ENCODE results near the gene BUB1B.
"Not testable (repeated sequence)": the region's sequence is repeated elsewhere in the genome, so short reads cannot be mapped to it uniquely, and the experiment has no call there.

Gene BUB1B

GRCh38 chr15:40160689-40161688, at the start of gene BUB1B:
TSS of gene BUB1B (plus strand) at chr15:40161069. CDS start at chr15:40161221, 152 bp downstream.
- H3K36me3 Mint-ChIP-seq (ENCODE audit: low read depth), result peaks cover 23% of the 10 kb centered on the region
- DNase-seq, result peak; percentile 92
- peaks cover 11% of the 10 kb centered on the region for H3K4me1 Mint-ChIP-seq (ENCODE audit: low read depth)
- no peaks in the 10 kb centered on the region for H3K9me3 Mint-ChIP-seq
- H3K27ac Mint-ChIP-seq, result no peak within 1 kb of the TSS
- no peaks in the 10 kb centered on the region for H3K27me3 Mint-ChIP-seq
- no peak within 1 kb of the TSS for H3K4me3 Mint-ChIP-seq

- DNase-seq, result no peak
- Mint-ChIP-seq H3K9me3 (no peaks in the 10 kb centered on the region), H3K27me3 (peaks cover 9% of the 10 kb centered on the region), H3K4me1 (ENCODE audit: low read depth) (peaks cover 38% of the 10 kb centered on the region), H3K4me3 (no peak overlapping the region), H3K27ac (no peak overlapping the region), H3K36me3 (ENCODE audit: low read depth) (no peaks in the 10 kb centered on the region)
These were observed 49.0 kb upstream of the BUB1B start for GRCh38 chr15:40111888-40112287.

DNA sequence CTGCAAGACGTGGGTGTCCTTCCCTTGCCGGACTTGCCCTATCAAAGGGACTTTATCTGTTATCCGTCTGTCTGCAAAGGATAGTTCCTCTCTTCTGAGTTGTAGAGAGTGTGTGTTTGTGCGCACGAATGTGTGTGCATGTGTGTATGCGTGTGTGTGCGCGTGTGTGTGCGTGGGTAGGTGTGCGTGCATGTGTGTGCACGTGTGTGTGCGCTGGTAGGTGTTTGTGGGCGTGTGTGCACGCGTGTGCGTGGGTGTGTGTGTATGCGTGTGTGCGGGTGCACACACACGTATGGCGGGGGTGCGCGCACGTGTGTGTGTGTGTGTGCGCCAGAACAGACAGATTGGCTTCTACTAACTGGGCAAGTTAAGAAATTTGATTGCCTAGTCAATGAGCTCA, 48.1 kb upstream of the BUB1B start:
- peaks cover 9% of the 10 kb centered on the region for H3K27me3 Mint-ChIP-seq
- no peak for DNase-seq
- no peaks in the 10 kb centered on the region for H3K36me3 Mint-ChIP-seq (ENCODE audit: low read depth)
- H3K4me3 Mint-ChIP-seq, result no peak overlapping the region
- peaks cover 30% of the 10 kb centered on the region for H3K4me1 Mint-ChIP-seq (ENCODE audit: low read depth)
- no peaks in the 10 kb centered on the region for H3K9me3 Mint-ChIP-seq
- H3K27ac Mint-ChIP-seq, result no peak overlapping the region

DNA sequence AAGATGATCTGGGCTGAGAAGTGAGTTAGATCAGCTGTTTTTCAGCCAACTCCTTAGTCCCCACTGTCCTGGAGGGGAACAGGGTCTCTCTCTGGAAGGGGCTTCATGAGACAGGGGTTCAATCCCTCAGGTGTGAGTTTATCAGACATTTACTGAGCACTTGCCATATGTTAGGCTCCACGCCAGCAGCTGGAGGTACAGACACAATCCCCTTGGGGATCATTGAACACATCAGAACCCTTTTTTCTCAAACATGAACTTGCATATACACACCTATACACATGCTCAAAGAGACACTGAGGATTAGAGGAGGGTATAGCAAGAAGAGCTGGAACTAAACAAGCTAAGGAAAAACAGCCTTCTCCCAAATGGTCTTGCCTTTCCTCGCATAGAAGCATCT, 46.7 kb upstream of the BUB1B start:
- H3K27me3 Mint-ChIP-seq, result peaks cover 9% of the 10 kb centered on the region
- H3K27ac Mint-ChIP-seq, result no peak overlapping the region
- peaks cover 18% of the 10 kb centered on the region for H3K4me1 Mint-ChIP-seq (ENCODE audit: low read depth)
- DNase-seq, result no peak
- no peak overlapping the region for H3K4me3 Mint-ChIP-seq
- no peaks in the 10 kb centered on the region for H3K9me3 Mint-ChIP-seq
- no peaks in the 10 kb centered on the region for H3K36me3 Mint-ChIP-seq (ENCODE audit: low read depth)

GRCh38 chr15:40115106-40115505, 45.8 kb upstream of the BUB1B start:
- peaks cover 14% of the 10 kb centered on the region for H3K4me1 Mint-ChIP-seq (ENCODE audit: low read depth)
- peak; percentile 13 for DNase-seq
- not testable (repeated sequence) for H3K27me3 Mint-ChIP-seq; H3K27ac Mint-ChIP-seq; H3K36me3 Mint-ChIP-seq (ENCODE audit: low read depth); H3K4me3 Mint-ChIP-seq; H3K9me3 Mint-ChIP-seq

DNA sequence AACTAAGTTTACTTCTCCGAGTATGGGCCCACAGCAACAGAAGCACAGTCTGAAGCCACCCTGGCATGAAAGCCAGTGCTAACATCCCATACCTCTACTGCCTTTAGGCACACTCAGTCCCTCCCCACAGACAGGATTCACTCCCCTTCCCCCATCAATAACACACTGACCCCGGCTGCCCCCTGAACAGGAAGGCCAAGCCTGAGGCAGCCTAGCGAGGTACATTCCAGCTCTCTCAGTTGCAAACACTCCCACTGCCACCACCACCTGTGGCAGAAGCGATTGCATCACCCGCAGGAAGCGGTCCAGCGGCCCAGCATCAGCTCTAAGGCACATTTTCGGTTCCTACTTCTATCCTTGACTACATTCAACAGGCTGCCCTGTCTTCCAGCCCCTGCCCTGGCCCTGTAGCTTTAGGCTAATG, 45.2 kb upstream of the BUB1B start:
- Mint-ChIP-seq H3K27me3 (peaks cover 9% of the 10 kb centered on the region), H3K27ac (peak overlapping the region; percentile 91), H3K9me3 (no peaks in the 10 kb centered on the region), H3K4me1 (ENCODE audit: low read depth) (peaks cover 14% of the 10 kb centered on the region), H3K36me3 (ENCODE audit: low read depth) (no peaks in the 10 kb centered on the region), H3K4me3 (no peak overlapping the region)
- DNase-seq, result peak; percentile 62

- Mint-ChIP-seq H3K9me3 (no peaks in the 10 kb centered on the region), H3K4me3 (no peak overlapping the region), H3K4me1 (ENCODE audit: low read depth) (peaks cover 14% of the 10 kb centered on the region), H3K36me3 (ENCODE audit: low read depth) (no peaks in the 10 kb centered on the region), H3K27ac (no peak overlapping the region), H3K27me3 (peaks cover 3% of the 10 kb centered on the region)
- no peak for DNase-seq
These were observed 42.4 kb upstream of the BUB1B start for GRCh38 chr15:40118473-40118872.

DNA sequence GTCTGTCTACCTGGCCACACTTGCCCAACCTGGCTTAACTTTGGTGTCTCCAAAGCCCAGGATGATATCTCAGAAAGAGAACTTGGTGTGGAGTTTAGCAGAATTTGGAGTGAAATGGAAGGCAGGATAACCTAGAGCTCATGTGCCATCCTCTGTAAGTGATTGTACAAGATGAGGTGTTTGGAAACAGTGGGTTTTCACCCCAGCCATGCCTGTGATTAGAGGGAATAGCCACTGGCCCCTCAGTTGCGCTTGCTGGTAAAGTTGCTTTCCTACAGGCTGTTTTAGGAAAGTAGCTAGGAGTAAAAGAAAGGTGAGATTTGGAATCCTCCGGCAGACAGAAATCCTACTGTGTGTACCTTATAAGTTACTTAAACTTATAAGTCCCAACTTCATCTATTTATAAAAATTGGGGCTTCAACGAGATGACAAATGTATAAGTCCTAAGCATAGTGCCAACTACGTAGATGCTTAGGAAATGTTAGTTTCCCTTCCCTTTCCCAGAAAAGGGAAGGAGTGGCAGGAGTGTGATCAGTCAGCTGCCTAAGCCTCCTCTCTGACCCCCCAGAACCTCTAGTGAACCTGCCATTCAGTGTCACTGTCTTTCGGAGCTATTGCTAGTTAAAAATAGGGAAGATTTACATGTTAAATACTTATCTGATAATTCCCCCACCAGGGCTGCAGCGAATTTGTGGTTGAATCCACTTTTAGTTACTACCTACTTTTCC, 38.8 kb upstream of the BUB1B start:
- no peaks in the 10 kb centered on the region for H3K9me3 Mint-ChIP-seq
- H3K27me3 Mint-ChIP-seq, result no peaks in the 10 kb centered on the region
- no peak for DNase-seq
- no peaks in the 10 kb centered on the region for H3K36me3 Mint-ChIP-seq (ENCODE audit: low read depth)
- no peak overlapping the region for H3K27ac Mint-ChIP-seq
- H3K4me3 Mint-ChIP-seq, result no peak overlapping the region
- H3K4me1 Mint-ChIP-seq (ENCODE audit: low read depth), result no peaks in the 10 kb centered on the region

GRCh38 chr15:40122989-40123388, 37.9 kb upstream of the BUB1B start:
- not testable (repeated sequence) for DNase-seq; H3K9me3 Mint-ChIP-seq; H3K27me3 Mint-ChIP-seq; H3K36me3 Mint-ChIP-seq (ENCODE audit: low read depth); H3K4me3 Mint-ChIP-seq; H3K27ac Mint-ChIP-seq; H3K4me1 Mint-ChIP-seq (ENCODE audit: low read depth)

GRCh38 chr15:40123863-40124262, 37.0 kb upstream of the BUB1B start:
- not testable (repeated sequence) for H3K9me3 Mint-ChIP-seq; H3K4me1 Mint-ChIP-seq (ENCODE audit: low read depth); H3K4me3 Mint-ChIP-seq; H3K27me3 Mint-ChIP-seq; DNase-seq; H3K36me3 Mint-ChIP-seq (ENCODE audit: low read depth); H3K27ac Mint-ChIP-seq

- H3K27me3 Mint-ChIP-seq; DNase-seq; H3K4me3 Mint-ChIP-seq; H3K27ac Mint-ChIP-seq; H3K9me3 Mint-ChIP-seq; H3K4me1 Mint-ChIP-seq (ENCODE audit: low read depth); H3K36me3 Mint-ChIP-seq (ENCODE audit: low read depth): not testable (repeated sequence)
These were observed 36.5 kb upstream of the BUB1B start for GRCh38 chr15:40124333-40124732.

- not testable (repeated sequence) for DNase-seq; H3K4me3 Mint-ChIP-seq; H3K36me3 Mint-ChIP-seq (ENCODE audit: low read depth); H3K27me3 Mint-ChIP-seq; H3K9me3 Mint-ChIP-seq; H3K27ac Mint-ChIP-seq; H3K4me1 Mint-ChIP-seq (ENCODE audit: low read depth)
These were observed 36.0 kb upstream of the BUB1B start for GRCh38 chr15:40124807-40125285.

- no peak for DNase-seq
- peaks cover 4% of the 10 kb centered on the region for H3K27me3 Mint-ChIP-seq
- no peak overlapping the region for H3K4me3 Mint-ChIP-seq
- H3K9me3 Mint-ChIP-seq, result no peaks in the 10 kb centered on the region
- no peak overlapping the region for H3K27ac Mint-ChIP-seq
- no peaks in the 10 kb centered on the region for H3K4me1 Mint-ChIP-seq (ENCODE audit: low read depth)
- H3K36me3 Mint-ChIP-seq (ENCODE audit: low read depth), result no peaks in the 10 kb centered on the region
These were observed 34.9 kb upstream of the BUB1B start for GRCh38 chr15:40125950-40126349.

- Mint-ChIP-seq H3K4me3 (no peak overlapping the region), H3K27me3 (peaks cover 4% of the 10 kb centered on the region), H3K9me3 (no peaks in the 10 kb centered on the region), H3K36me3 (ENCODE audit: low read depth) (no peaks in the 10 kb centered on the region), H3K27ac (no peak overlapping the region), H3K4me1 (ENCODE audit: low read depth) (no peaks in the 10 kb centered on the region)
- DNase-seq, result no peak
These were observed 31.9 kb upstream of the BUB1B start for GRCh38 chr15:40128766-40129660.

All from activated T-cell treated with anti-CD3 and anti-CD28 coated beads, Interleukin-2, amount 50 U/mL, for 24 hours (primary cell).